Natural killer cell (primary cell): ENCODE measurements around the gene SURF1. TPM values are rescaled to one million over a fixed set of nuclear protein-coding genes. Genes with fewer than 3 reads are reported as not detected.

Experiments
- ATAC-seq, 3 donors: fragments of 150-1000 bp in 2 of 3; fragments of 200-7000 bp in 1 of 3; cut with Tn5 transposase; 1 replicate in 1 of 3; 2 replicates in 2 of 3; pipeline ENCODE4 v1.10.0; 2021; ENCODE audit warnings: mild to moderate bottlenecking in 2 of 3, moderate library complexity in 2 of 3
- DNase-seq, 2 donors: peaks; one replicate each; pipeline versions ENCODE4 v3.0.0 to v3.0.0-alpha.2; 2013 to 2021; ENCODE audit warnings: mixed read lengths in 1 of 2
- H3K27ac ChIP-seq: one replicate; pipeline ENCODE4 v1.5.1; 2013; ENCODE audit warnings: mild to moderate bottlenecking, low read length
- H3K27me3 ChIP-seq: one replicate; pipeline ENCODE4 v1.6.1; 2013; ENCODE audit warnings: low read length; ENCODE audit not compliant: control insufficient read depth, insufficient read depth
- H3K36me3 ChIP-seq: one replicate; pipeline ENCODE4 v1.6.1; 2013; ENCODE audit warnings: low read length; ENCODE audit not compliant: control insufficient read depth, insufficient read depth
- H3K4me1 ChIP-seq: one replicate; pipeline ENCODE4 v1.6.1; 2013; ENCODE audit warnings: low read length; ENCODE audit not compliant: control insufficient read depth, insufficient read depth
- H3K4me3 ChIP-seq: one replicate; pipeline ENCODE4 v1.5.1; 2013; ENCODE audit warnings: low read length
- H3K9me3 ChIP-seq: one replicate; pipeline ENCODE4 v1.6.1; 2013; ENCODE audit warnings: low read length; ENCODE audit not compliant: control insufficient read depth, insufficient read depth
- H3K27ac Mint-ChIP-seq, 2 donors: one replicate each; pipeline ENCODE4 v1.8.0; 2022; ENCODE audit warnings: mild to moderate bottlenecking in 2 of 2, mixed read lengths in 2 of 2, moderate library complexity in 1 of 2
- H3K27me3 Mint-ChIP-seq, 2 donors: one replicate each; pipeline ENCODE4 v1.8.0; 2022; ENCODE audit warnings: low read depth in 2 of 2, mixed read lengths in 2 of 2
- H3K36me3 Mint-ChIP-seq: one replicate; pipeline ENCODE4 v1.8.0; 2022; ENCODE audit warnings: mixed read lengths
- H3K4me1 Mint-ChIP-seq, 2 donors: one replicate each; pipeline ENCODE4 v1.8.0; 2022; ENCODE audit warnings: mixed read lengths in 2 of 2
- H3K4me3 Mint-ChIP-seq: one replicate; pipeline ENCODE4 v1.8.0; 2022; ENCODE audit warnings: mild to moderate bottlenecking, moderate library complexity, mixed read lengths
- H3K9me3 Mint-ChIP-seq, 2 donors: one replicate each; pipeline ENCODE4 v1.8.0; 2022; ENCODE audit warnings: mixed read lengths in 2 of 2
- whole genome bisulfite sequencing: methylation state at CpG from one replicate; pipeline ENCODE4 v1.1.7; 2013; ENCODE audit warnings: missing lambda C conversion rate; ENCODE audit not compliant: insufficient coverage; 5-methylcytosine and 5-hydroxymethylcytosine counted together
- intact Hi-C: fragments of 100-400 bp; cut with micrococcal nuclease; formaldehyde crosslinking; loops from one replicate; pipeline ENCODE4 v1.14.2; 2022
- total RNA-seq, 4 donors: library from RNA; stranded (reverse); fragments of 120-200 nt in 1 of 4; gene quantifications; one replicate each; pipeline versions ENCODE4 v1.2.3 to v1.2.4, GENCODE V29; 2013 to 2022
- TF ChIP-seq, protein P1 (sequence below): fragments of 200-600 bp; IDR thresholded peaks from one replicate; pipeline ENCODE4 v1.8.0; 2022; ENCODE audit warnings: antibody characterized with exemption

Gene SURF1
- total RNA-seq, 3 donors from 2014 or later (not counting 1 experiment from before 2014, with no cell fraction given) = 35.6 to 44.4 (median 37.2) TPM

GRCh38 chr9:133371261-133371711, 15.0 kb upstream of the SURF1 start:
- intact Hi-C loops = loop anchor here (2.0 to 10.0 kb wide), 2 partner anchors 14 to 186 kb away; partner anchors contain the start of genes SURF1 and SURF2
- H3K27me3 Mint-ChIP-seq = no peaks in the 10 kb centered on the region
- peak; percentile 29 to 36 (median 30) for ATAC-seq
- H3K27me3 ChIP-seq = no peaks in the 10 kb centered on the region
- no peaks in the 10 kb centered on the region for H3K9me3 ChIP-seq
- no peaks in the 10 kb centered on the region for H3K36me3 Mint-ChIP-seq
- H3K9me3 Mint-ChIP-seq = no peaks in the 10 kb centered on the region
- peaks cover 81% of the 10 kb centered on the region for H3K4me1 ChIP-seq
- H3K27ac Mint-ChIP-seq = peak overlapping the region; percentile 90 to 96
- H3K27ac ChIP-seq = peak overlapping the region; percentile 89
- peak; percentile 34 to 86 for DNase-seq
- peaks cover 68 to 73% of the 10 kb centered on the region in 2 donors for H3K4me1 Mint-ChIP-seq
- WGBS = 16% methylated on average over 12 of the region's 12 CpGs
- peak overlapping the region; percentile 85 for H3K4me3 Mint-ChIP-seq
- TF ChIP-seq, protein P1, sequence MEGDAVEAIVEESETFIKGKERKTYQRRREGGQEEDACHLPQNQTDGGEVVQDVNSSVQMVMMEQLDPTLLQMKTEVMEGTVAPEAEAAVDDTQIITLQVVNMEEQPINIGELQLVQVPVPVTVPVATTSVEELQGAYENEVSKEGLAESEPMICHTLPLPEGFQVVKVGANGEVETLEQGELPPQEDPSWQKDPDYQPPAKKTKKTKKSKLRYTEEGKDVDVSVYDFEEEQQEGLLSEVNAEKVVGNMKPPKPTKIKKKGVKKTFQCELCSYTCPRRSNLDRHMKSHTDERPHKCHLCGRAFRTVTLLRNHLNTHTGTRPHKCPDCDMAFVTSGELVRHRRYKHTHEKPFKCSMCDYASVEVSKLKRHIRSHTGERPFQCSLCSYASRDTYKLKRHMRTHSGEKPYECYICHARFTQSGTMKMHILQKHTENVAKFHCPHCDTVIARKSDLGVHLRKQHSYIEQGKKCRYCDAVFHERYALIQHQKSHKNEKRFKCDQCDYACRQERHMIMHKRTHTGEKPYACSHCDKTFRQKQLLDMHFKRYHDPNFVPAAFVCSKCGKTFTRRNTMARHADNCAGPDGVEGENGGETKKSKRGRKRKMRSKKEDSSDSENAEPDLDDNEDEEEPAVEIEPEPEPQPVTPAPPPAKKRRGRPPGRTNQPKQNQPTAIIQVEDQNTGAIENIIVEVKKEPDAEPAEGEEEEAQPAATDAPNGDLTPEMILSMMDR = no peak
- H3K4me3 ChIP-seq = peak overlapping the region; percentile 1
- H3K36me3 ChIP-seq = peaks cover 25% of the 10 kb centered on the region

DNA sequence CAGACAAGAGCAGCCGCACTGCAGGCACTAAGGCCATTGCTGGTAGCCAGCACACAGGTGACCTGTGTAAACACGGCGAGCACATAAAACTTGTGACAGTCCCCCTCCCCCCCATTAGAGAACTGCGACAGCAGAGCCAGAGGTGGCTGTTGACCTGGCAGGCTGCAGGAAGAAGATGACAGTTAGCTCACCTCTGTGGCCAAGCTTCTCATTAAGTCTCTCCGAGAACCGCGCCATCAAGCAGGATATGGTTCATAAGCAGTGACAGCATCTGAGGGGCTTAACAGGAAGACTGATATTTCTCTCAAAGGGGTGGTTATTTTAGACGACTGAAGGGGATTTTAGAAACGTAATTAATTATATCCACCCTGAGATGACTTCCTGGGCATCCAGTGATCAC, 14.4 kb upstream of the SURF1 start:
- ATAC-seq = peak; percentile 45 to 73 (median 58)
- Histone ChIP-seq H3K4me3 (no peak overlapping the region), H3K27ac (peak overlapping the region; percentile 89), H3K9me3 (no peaks in the 10 kb centered on the region), H3K4me1 (peaks cover 81% of the 10 kb centered on the region), H3K27me3 (no peaks in the 10 kb centered on the region), H3K36me3 (peaks cover 31% of the 10 kb centered on the region)
- peak in 1 of 2 donors; percentile 83 for DNase-seq
- intact Hi-C loops = loop anchor here (2.0 to 10.0 kb wide), 2 partner anchors 14 to 186 kb away; partner anchors contain the start of genes SURF1 and SURF2
- peak overlapping the region; percentile 85 for H3K4me3 Mint-ChIP-seq
- no peaks in the 10 kb centered on the region for H3K27me3 Mint-ChIP-seq
- H3K9me3 Mint-ChIP-seq = no peaks in the 10 kb centered on the region
- H3K27ac Mint-ChIP-seq = peak overlapping the region; percentile 90 to 96
- no peaks in the 10 kb centered on the region for H3K36me3 Mint-ChIP-seq
- TF ChIP-seq, protein P1 = no peak
- peaks cover 68 to 73% of the 10 kb centered on the region in 2 donors for H3K4me1 Mint-ChIP-seq
- WGBS = 31% methylated on average over 8 of the region's 9 CpGs

DNA sequence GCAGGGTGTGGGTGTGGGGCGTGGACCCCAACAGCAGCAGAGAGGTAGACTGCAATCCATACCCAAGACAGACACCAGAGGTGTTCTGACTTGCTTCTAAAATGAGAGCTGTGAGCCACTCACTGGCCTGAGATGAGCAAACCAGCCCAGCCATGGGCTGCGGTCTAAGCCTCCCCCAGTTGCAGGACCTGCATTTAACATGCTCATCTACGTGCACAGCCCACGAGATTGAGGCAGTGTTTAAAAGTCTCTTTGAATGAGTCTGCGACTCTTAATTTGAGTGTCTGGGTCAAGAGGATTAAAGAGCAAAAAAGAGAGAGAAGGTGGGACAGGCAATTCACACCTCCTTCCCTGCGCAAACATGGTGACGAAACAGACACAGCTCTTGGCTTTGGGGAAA, 13.6 kb upstream of the SURF1 start:
- no peaks in the 10 kb centered on the region for H3K9me3 ChIP-seq
- TF ChIP-seq, protein P1 = no peak
- DNase-seq (peak in 1 of 2 donors; percentile 59), ATAC-seq (no peak)
- peaks cover 77% of the 10 kb centered on the region for H3K4me1 ChIP-seq
- Mint-ChIP-seq H3K9me3 (no peaks in the 10 kb centered on the region), H3K4me3 (peak overlapping the region; percentile 85), H3K4me1 (peaks cover 65 to 69% of the 10 kb centered on the region in 2 donors), H3K36me3 (no peaks in the 10 kb centered on the region), H3K27me3 (no peaks in the 10 kb centered on the region), H3K27ac (peak overlapping the region; percentile 90 to 96)
- WGBS = 77% methylated on average over 7 of the region's 7 CpGs
- intact Hi-C loops = loop anchor here (2.0 to 10.0 kb wide), 2 partner anchors 13 to 185 kb away; partner anchors contain the start of genes SURF1 and SURF2
- H3K27me3 ChIP-seq = no peaks in the 10 kb centered on the region
- H3K4me3 ChIP-seq = no peak overlapping the region
- H3K36me3 ChIP-seq = peaks cover 38% of the 10 kb centered on the region
- peak overlapping the region; percentile 89 for H3K27ac ChIP-seq

- Mint-ChIP-seq H3K4me3 (peak overlapping the region; percentile 52), H3K4me1 (peaks cover 60 to 64% of the 10 kb centered on the region in 2 donors), H3K36me3 (no peaks in the 10 kb centered on the region), H3K9me3 (no peaks in the 10 kb centered on the region), H3K27ac (peak overlapping the region; percentile 90 to 96), H3K27me3 (no peaks in the 10 kb centered on the region)
- no peaks in the 10 kb centered on the region for H3K27me3 ChIP-seq
- intact Hi-C loops = no loop called here
- no peak for ATAC-seq
- TF ChIP-seq, protein P1 = no peak
- no peaks in the 10 kb centered on the region for H3K9me3 ChIP-seq
- no peak overlapping the region for H3K4me3 ChIP-seq
- 71% methylated on average over 6 of the region's 6 CpGs for WGBS
- H3K27ac ChIP-seq = peak overlapping the region; percentile 89
- H3K4me1 ChIP-seq = peaks cover 72% of the 10 kb centered on the region
- no peak for DNase-seq
- peaks cover 41% of the 10 kb centered on the region for H3K36me3 ChIP-seq
Observed at GRCh38 chr9:133369422-133369821, 13.1 kb upstream of the SURF1 start.
